Testis (tissue), 5 donors: ENCODE results near the gene SIN3A. TPM values are rescaled to one million over a fixed set of nuclear protein-coding genes. Genes with fewer than 3 reads are reported as not detected.
"Not testable (repeated sequence)": the region's sequence is repeated elsewhere in the genome, so short reads cannot be mapped to it uniquely, and the experiment has no call there.

Experiments used
- DNase-seq: peaks from one replicate; pipeline ENCODE4 v3.0.0-alpha.2; 2019
- H3K27ac ChIP-seq, 2 donors: fragments of 200-600 bp; sonication (generic); one replicate each; pipeline ENCODE4 v1.5.1; 2019
- H3K27me3 ChIP-seq: fragments of 200-600 bp; sonication (generic); one replicate; pipeline ENCODE4 v1.5.1; 2019
- H3K36me3 ChIP-seq: fragments of 200-600 bp; sonication (generic); one replicate; pipeline ENCODE4 v1.5.1; 2017; ENCODE audit warnings: low read depth; ENCODE audit errors: missing control alignments
- H3K4me1 ChIP-seq: fragments of 200-600 bp; sonication (generic); one replicate; pipeline ENCODE4 v1.5.1; 2019
- H3K4me3 ChIP-seq, 2 donors: fragments of 200-600 bp; sonication (generic); one replicate each; pipeline ENCODE4 v1.5.1; 2017 to 2019
- H3K9me3 ChIP-seq: fragments of 200-600 bp; sonication (generic); one replicate; pipeline ENCODE4 v1.5.1; 2017
- CTCF ChIP-seq, 3 experiments: fragments of 450-650 bp in 2 of 3; fragments of 200-600 bp in 1 of 3; sonication (generic) in 1 of 3; IDR thresholded peaks; one replicate each; pipeline ENCODE4 v1.5.1; 2016 to 2019; ENCODE audit warnings: antibody characterized with exemption in 3 of 3, mild to moderate bottlenecking in 2 of 3, moderate library complexity in 1 of 3
- POLR2A ChIP-seq: fragments of 450-650 bp; IDR thresholded peaks from one replicate; pipeline ENCODE4 v1.6.1; 2017; ENCODE audit warnings: antibody characterized with exemption, mild to moderate bottlenecking, moderate library complexity
- WGBS, 2 donors: methylation state at CpG; one replicate each; pipeline ENCODE4 v1.1.5; 2018; 5-methylcytosine and 5-hydroxymethylcytosine counted together
- intact Hi-C: fragments of 100-400 bp; cut with DNase I; formaldehyde crosslinking; loops from one replicate; pipeline ENCODE4 v1.15.1; 2023; ENCODE audit warnings: low total_unique reads
- long read RNA-seq, 2 donors: transcript quantifications; one replicate each; lab custom pipeline, GENCODE V29; 2026
- polyA plus RNA-seq: library from polyadenylated mRNA; stranded (reverse); fragments of 350-450 nt; fragmentation: Illumina TruSeq; extraction: RNeasy Lipid Tissue Mini Kit (QIAGEN cat#74804); gene quantifications from one replicate; pipeline ENCODE4 v1.2.3, GENCODE V29; 2014; ENCODE audit warnings: low read depth, low replicate concordance; ENCODE audit not compliant: insufficient read depth
- total RNA-seq, 2 donors: library from RNA; depleted of rRNA; stranded (reverse); fragments of >200 nt; gene quantifications; one replicate each; pipeline ENCODE4 v1.2.3, GENCODE V29; 2016

SIN3A gene
- 100 to 1,000 TPM in 1 of 2 donors, 10 to 100 TPM in 1; 95.0 to 100 TPM for total RNA-seq
- 65.9 TPM for polyA plus RNA-seq
- long read RNA-seq, donor 1, full-length matches to known transcripts: 11 of 19 reads
- long read RNA-seq, donor 1, partial matches to known transcripts: 8 of 19 reads
- long read RNA-seq, donor 1, other reads (novel, unspliced or antisense): 0 of 19 reads
- long read RNA-seq, donor 2, full-length matches to known transcripts: 5 of 11 reads
- long read RNA-seq, donor 2, partial matches to known transcripts: 6 of 11 reads
- long read RNA-seq, donor 2, other reads (novel, unspliced or antisense): 0 of 11 reads

- intact Hi-C loops: loop anchor here (10.0 kb wide), 1 partner anchor 193 kb away; the partner anchor contains the start of genes IMP3 and SNX33
- Histone ChIP-seq H3K4me3 (peak within 1 kb of the TSS; percentile 90 to 97), H3K27me3 (no peaks in the 10 kb centered on the region), H3K4me1 (peaks cover 23% of the 10 kb centered on the region), H3K27ac (peak within 1 kb of the TSS; percentile 94 to 99), H3K36me3 (no peaks in the 10 kb centered on the region), H3K9me3 (no peaks in the 10 kb centered on the region)
- WGBS, 2 donors: 1 to 3% methylated on average over 15 to 39 of the region's 39 CpGs
- peak; percentile 100 for DNase-seq
- TF ChIP-seq CTCF (IDR thresholded peaks at IDR 0.05): no peak
- peak; percentile 62 for TF ChIP-seq POLR2A
These were observed at the start of gene SIN3A for GRCh38 chr15:75451674-75452363. Gene SIN3A (minus strand): TSS chr15:75451690. CDS start chr15:75430375, 21,315 bp downstream.

- TF ChIP-seq CTCF (IDR thresholded peaks at IDR 0.05): no peak
- TF ChIP-seq POLR2A: no peak
- no peak overlapping the region for H3K4me3 ChIP-seq
- intact Hi-C loops: no loop called here
- H3K27ac ChIP-seq: no peak overlapping the region
- H3K36me3 ChIP-seq: no peaks in the 10 kb centered on the region
- no peaks in the 10 kb centered on the region for H3K9me3 ChIP-seq
- no peaks in the 10 kb centered on the region for H3K4me1 ChIP-seq
- H3K27me3 ChIP-seq: no peaks in the 10 kb centered on the region
- no peak for DNase-seq
- 89 to 98% methylated on average over 4 of the region's 4 CpGs for WGBS, 2 donors
These were observed 42.2 kb upstream of the SIN3A start for GRCh38 chr15:75493732-75494131.

GRCh38 chr15:75483961-75484360 is 32.5 kb upstream of the SIN3A start:
- WGBS, 2 donors: 42 to 51% methylated on average over 1 of the region's 1 CpG
- intact Hi-C loops: no loop called here
- Histone ChIP-seq H3K36me3 (no peaks in the 10 kb centered on the region), H3K9me3 (no peaks in the 10 kb centered on the region), H3K27ac (no peak overlapping the region), H3K4me1 (no peaks in the 10 kb centered on the region), H3K27me3 (no peaks in the 10 kb centered on the region), H3K4me3 (no peak overlapping the region)
- peak; percentile 23 for DNase-seq
- no peak for TF ChIP-seq POLR2A

GRCh38 chr15:75483556-75483955 is 32.1 kb upstream of the SIN3A start:
- H3K27ac ChIP-seq, H3K27me3 ChIP-seq, H3K9me3 ChIP-seq, H3K4me1 ChIP-seq, intact Hi-C loops, H3K4me3 ChIP-seq, DNase-seq, H3K36me3 ChIP-seq: not testable (repeated sequence)
- 73 to 83% methylated on average over 5 of the region's 5 CpGs for WGBS, 2 donors

- TF ChIP-seq CTCF (IDR thresholded peaks at IDR 0.05) (no peak), POLR2A (no peak)
- H3K9me3 ChIP-seq: no peaks in the 10 kb centered on the region
- H3K27me3 ChIP-seq: no peaks in the 10 kb centered on the region
- no peak overlapping the region for H3K27ac ChIP-seq
- no peak for DNase-seq
- no peaks in the 10 kb centered on the region for H3K4me1 ChIP-seq
- intact Hi-C loops: no loop called here
- no peak overlapping the region for H3K4me3 ChIP-seq
- WGBS, 2 donors: 96 to 98% methylated on average over 1 of the region's 1 CpG
- no peaks in the 10 kb centered on the region for H3K36me3 ChIP-seq
These were observed 31.6 kb upstream of the SIN3A start for GRCh38 chr15:75483106-75483505.

- intact Hi-C loops, DNase-seq, H3K4me1 ChIP-seq, H3K9me3 ChIP-seq, H3K27me3 ChIP-seq, H3K27ac ChIP-seq, H3K36me3 ChIP-seq: not testable (repeated sequence)
- WGBS, 2 donors: 85 to 98% methylated on average over 8 to 54 of the region's 54 CpGs
- H3K4me3 ChIP-seq: peak overlapping the region; percentile 23 to 24
These were observed 29.0 kb upstream of the SIN3A start for GRCh38 chr15:75480463-75480862.
